Colonic mucosa (tissue), 4 donors: Measurements from ENCODE around the gene PBXIP1. TPM values are rescaled to one million over a fixed set of nuclear protein-coding genes. Genes with fewer than 3 reads are reported as not detected.

ENCODE experiments used
- DNase-seq: peaks from one replicate; pipeline ENCODE4 v3.0.0-alpha.2; 2020
- H3K27ac ChIP-seq: fragments of 200-600 bp; one replicate; pipeline ENCODE4 v1.8.0; 2021
- H3K27me3 ChIP-seq: fragments of 200-600 bp; one replicate; pipeline ENCODE4 v1.8.0; 2021
- H3K36me3 ChIP-seq: fragments of 200-600 bp; one replicate; pipeline ENCODE4 v1.8.0; 2021
- H3K4me1 ChIP-seq: fragments of 200-600 bp; one replicate; pipeline ENCODE4 v1.8.0; 2021; ENCODE audit warnings: mild to moderate bottlenecking
- H3K4me3 ChIP-seq: fragments of 200-600 bp; one replicate; pipeline ENCODE4 v1.8.0; 2021
- H3K9ac ChIP-seq, 2 donors: one replicate each; pipeline ENCODE4 v1.7.0; 2013; ENCODE audit warnings: control low read depth in 2 of 2, low read depth in 2 of 2, low read length in 2 of 2
- H3K9me3 ChIP-seq: fragments of 200-600 bp; one replicate; pipeline ENCODE4 v1.8.0; 2021
- intact Hi-C: fragments of 100-400 bp; cut with DNase I; formaldehyde crosslinking; loops from one replicate; pipeline ENCODE4 v1.14.1; 2022
- total RNA-seq, 2 donors: library from RNA; stranded (reverse); fragmentation: NEBNext Ultra II Directional in 1 of 2; extraction: Animal tissue kit (Norgen Biotek cat#: 25700) in 1 of 2; gene quantifications; one replicate each; pipeline ENCODE4 v1.2.1, GENCODE V29; 2021
- TF ChIP-seq, protein P1 (sequence below): fragments of 200-600 bp; IDR thresholded peaks from one replicate; pipeline ENCODE4 v1.8.0; 2022; ENCODE audit warnings: antibody characterized with exemption, mild to moderate bottlenecking
- donor health status: healthy.
- donor health status: DM: no; HTN: no; CAD: no.
- donor health status: DM: no; HTN: no; CAD: no.

The PBXIP1 gene
- total RNA-seq, 2 donors from 2014 or later = 22.0 to 51.4 TPM

DNA sequence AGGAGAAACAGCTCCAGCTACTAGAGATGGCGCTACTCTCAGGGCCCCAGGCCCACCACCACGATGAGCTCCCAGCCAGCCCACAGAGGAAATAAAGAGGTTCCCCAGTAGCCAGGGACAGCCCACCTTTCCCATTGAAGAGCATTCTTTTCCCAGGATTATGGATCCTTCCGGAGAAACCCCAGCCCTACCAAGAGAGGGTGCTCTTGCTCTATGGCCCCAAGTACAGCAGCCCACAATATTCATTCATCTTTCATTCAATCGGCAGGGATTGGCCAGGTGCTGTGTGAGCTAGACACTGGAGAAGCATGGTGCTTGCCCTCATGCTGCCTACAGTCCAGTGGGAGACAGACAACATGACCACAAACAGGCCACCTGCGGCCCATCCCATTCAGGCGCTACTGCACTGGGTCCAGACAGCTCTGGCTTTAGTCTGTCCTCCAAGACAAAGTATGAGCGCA, 49.2 kb downstream of the PBXIP1 start:
- H3K27ac ChIP-seq = no peak overlapping the region
- H3K36me3 ChIP-seq = no peaks in the 10 kb centered on the region
- peak; percentile 23 for DNase-seq
- TF ChIP-seq, protein P1, sequence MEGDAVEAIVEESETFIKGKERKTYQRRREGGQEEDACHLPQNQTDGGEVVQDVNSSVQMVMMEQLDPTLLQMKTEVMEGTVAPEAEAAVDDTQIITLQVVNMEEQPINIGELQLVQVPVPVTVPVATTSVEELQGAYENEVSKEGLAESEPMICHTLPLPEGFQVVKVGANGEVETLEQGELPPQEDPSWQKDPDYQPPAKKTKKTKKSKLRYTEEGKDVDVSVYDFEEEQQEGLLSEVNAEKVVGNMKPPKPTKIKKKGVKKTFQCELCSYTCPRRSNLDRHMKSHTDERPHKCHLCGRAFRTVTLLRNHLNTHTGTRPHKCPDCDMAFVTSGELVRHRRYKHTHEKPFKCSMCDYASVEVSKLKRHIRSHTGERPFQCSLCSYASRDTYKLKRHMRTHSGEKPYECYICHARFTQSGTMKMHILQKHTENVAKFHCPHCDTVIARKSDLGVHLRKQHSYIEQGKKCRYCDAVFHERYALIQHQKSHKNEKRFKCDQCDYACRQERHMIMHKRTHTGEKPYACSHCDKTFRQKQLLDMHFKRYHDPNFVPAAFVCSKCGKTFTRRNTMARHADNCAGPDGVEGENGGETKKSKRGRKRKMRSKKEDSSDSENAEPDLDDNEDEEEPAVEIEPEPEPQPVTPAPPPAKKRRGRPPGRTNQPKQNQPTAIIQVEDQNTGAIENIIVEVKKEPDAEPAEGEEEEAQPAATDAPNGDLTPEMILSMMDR = peak; percentile 52
- H3K9ac ChIP-seq = no peak overlapping the region
- no peaks in the 10 kb centered on the region for H3K27me3 ChIP-seq
- intact Hi-C loops = loop anchor here (5.0 kb wide), 1 partner anchor 156 kb away; the partner anchor contains the start of gene EFNA4
- no peaks in the 10 kb centered on the region for H3K9me3 ChIP-seq
- H3K4me1 ChIP-seq = no peaks in the 10 kb centered on the region
- H3K4me3 ChIP-seq = no peak overlapping the region

DNA sequence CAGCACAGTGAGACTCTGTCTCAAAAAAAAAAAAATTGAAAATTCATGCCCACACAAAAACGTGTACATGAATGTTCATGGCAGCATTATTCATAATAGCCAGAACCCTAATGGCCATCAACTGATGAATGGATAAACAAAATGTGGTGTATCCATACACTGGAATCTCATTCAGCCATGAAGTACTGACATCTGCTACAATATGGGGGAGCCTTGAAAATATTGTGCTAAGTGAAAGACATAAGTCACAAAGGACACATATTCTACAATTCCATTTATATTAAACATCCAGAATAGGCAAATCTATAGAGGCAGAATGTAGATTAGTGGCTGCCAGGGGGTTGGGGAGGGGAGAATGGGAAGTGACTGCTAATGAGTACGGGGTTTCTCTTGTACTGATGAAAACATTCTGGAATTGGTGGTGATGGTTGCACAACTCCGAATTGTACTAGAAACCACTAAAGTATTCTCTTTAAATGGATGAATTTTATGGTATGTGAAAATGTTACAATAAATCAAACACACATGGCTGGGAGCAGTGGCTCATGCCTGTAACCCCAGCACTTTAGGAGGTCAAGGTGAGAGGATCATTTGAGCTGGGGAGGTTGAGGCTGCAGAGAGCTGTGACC, 52.8 kb downstream of the PBXIP1 start:
- H3K9ac ChIP-seq = no peak overlapping the region
- no peak overlapping the region for H3K4me3 ChIP-seq
- no peaks in the 10 kb centered on the region for H3K9me3 ChIP-seq
- H3K36me3 ChIP-seq = no peaks in the 10 kb centered on the region
- DNase-seq = no peak
- TF ChIP-seq, protein P1 = no peak
- H3K27ac ChIP-seq = no peak overlapping the region
- H3K27me3 ChIP-seq = no peaks in the 10 kb centered on the region
- H3K4me1 ChIP-seq = no peaks in the 10 kb centered on the region
- intact Hi-C loops = no loop called here

- DNase-seq = no peak
- Histone ChIP-seq H3K4me1 (no peaks in the 10 kb centered on the region), H3K36me3 (no peaks in the 10 kb centered on the region), H3K4me3 (no peak overlapping the region), H3K9me3 (no peaks in the 10 kb centered on the region), H3K27ac (no peak overlapping the region), H3K27me3 (no peaks in the 10 kb centered on the region), H3K9ac (no peak overlapping the region)
- TF ChIP-seq, protein P1 = no peak
- intact Hi-C loops = no loop called here
Observed at GRCh38 chr1:154901591-154901990, 54.3 kb downstream of the PBXIP1 start.

- H3K27ac ChIP-seq = no peak overlapping the region
- no peaks in the 10 kb centered on the region for H3K4me1 ChIP-seq
- H3K9ac ChIP-seq = no peak overlapping the region
- no peak overlapping the region for H3K4me3 ChIP-seq
- TF ChIP-seq, protein P1 = no peak
- intact Hi-C loops = no loop called here
- DNase-seq = no peak
- H3K27me3 ChIP-seq = no peaks in the 10 kb centered on the region
- no peaks in the 10 kb centered on the region for H3K9me3 ChIP-seq
- no peaks in the 10 kb centered on the region for H3K36me3 ChIP-seq
Observed at GRCh38 chr1:154899041-154899440, 56.9 kb downstream of the PBXIP1 start.

DNA sequence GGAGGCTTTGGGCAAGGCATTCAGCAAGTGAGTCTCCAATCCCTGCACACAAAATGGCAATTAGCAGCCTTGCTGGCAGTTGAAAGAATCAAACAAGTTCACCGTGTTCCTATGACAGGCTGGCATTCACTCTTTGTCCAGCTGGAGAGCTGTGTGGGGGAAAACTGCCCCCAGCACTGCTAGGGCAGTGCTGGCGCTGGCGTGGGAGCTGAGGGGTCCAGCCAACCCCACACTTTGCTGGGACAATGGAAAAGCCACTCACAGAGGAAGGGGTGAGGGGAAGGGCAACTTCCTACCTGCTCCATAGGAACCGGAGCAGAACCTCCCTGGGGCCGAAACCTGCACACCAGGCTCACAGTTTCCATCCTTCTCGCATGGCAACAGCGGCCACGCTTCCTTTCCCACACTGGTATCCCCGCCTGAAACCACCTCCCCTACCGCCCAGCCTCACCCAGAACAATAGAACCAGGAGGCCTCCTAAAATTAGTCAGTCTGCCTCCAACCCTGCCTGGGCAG, 59.1 kb downstream of the PBXIP1 start:
- H3K9ac ChIP-seq = no peak overlapping the region
- no peaks in the 10 kb centered on the region for H3K27me3 ChIP-seq
- no peaks in the 10 kb centered on the region for H3K9me3 ChIP-seq
- H3K4me3 ChIP-seq = no peak overlapping the region
- H3K4me1 ChIP-seq = no peaks in the 10 kb centered on the region
- intact Hi-C loops = no loop called here
- DNase-seq = no peak
- no peaks in the 10 kb centered on the region for H3K36me3 ChIP-seq
- H3K27ac ChIP-seq = no peak overlapping the region
- TF ChIP-seq, protein P1 = no peak
